GM18909 (cell line): ENCODE results near the gene NOP14.
"Not testable (repeated sequence)": the region's sequence is repeated elsewhere in the genome, so short reads cannot be mapped to it uniquely, and the experiment has no call there.

ENCODE experiments used
- ATAC-seq: cut with Tn5 transposase; IDR thresholded peaks from one replicate; pipeline ENCODE4 v1.9.1; 2021; ENCODE audit warnings: mild to moderate bottlenecking; ENCODE audit not compliant: unreplicated experiment, poor library complexity

The NOP14 gene

GRCh38 chr4:2918300-2918699 lies 44.9 kb downstream of the NOP14 start:
- not testable (repeated sequence) for ATAC-seq

- ATAC-seq, result not testable (repeated sequence)
These were observed 46.5 kb downstream of the NOP14 start for GRCh38 chr4:2916696-2917095.

- no peak for ATAC-seq
These were observed 47.4 kb downstream of the NOP14 start for GRCh38 chr4:2915789-2916188.

- no peak for ATAC-seq
These were observed 48.7 kb downstream of the NOP14 start for GRCh38 chr4:2914256-2915126.

GRCh38 chr4:2913168-2913567 lies 50.0 kb downstream of the NOP14 start:
- no peak for ATAC-seq

GRCh38 chr4:2911868-2912267 lies 51.3 kb downstream of the NOP14 start:
- ATAC-seq, result no peak

- no peak for ATAC-seq
These were observed 52.8 kb downstream of the NOP14 start for GRCh38 chr4:2910409-2910808.

- ATAC-seq, result no peak
These were observed 53.6 kb downstream of the NOP14 start for GRCh38 chr4:2909583-2909982.

- no peak for ATAC-seq
These were observed 54.5 kb downstream of the NOP14 start for GRCh38 chr4:2908686-2909085.

GRCh38 chr4:2907706-2908293 lies 55.4 kb downstream of the NOP14 start:
- no peak for ATAC-seq

- ATAC-seq, result no peak
These were observed 56.0 kb downstream of the NOP14 start for GRCh38 chr4:2907226-2907625.

GRCh38 chr4:2906218-2906617 lies 57.0 kb downstream of the NOP14 start:
- ATAC-seq, result no peak

- ATAC-seq, result no peak
These were observed 57.7 kb downstream of the NOP14 start for GRCh38 chr4:2905544-2905943.

GRCh38 chr4:2902126-2902525 lies 61.1 kb downstream of the NOP14 start:
- ATAC-seq, result no peak

- no peak for ATAC-seq
These were observed 62.0 kb downstream of the NOP14 start for GRCh38 chr4:2901186-2901585.

- no peak for ATAC-seq
These were observed 62.5 kb downstream of the NOP14 start for GRCh38 chr4:2900741-2901140.

- ATAC-seq, result no peak
These were observed 65.2 kb downstream of the NOP14 start for GRCh38 chr4:2898001-2898400.

GRCh38 chr4:2893772-2894171 lies 69.4 kb downstream of the NOP14 start:
- no peak for ATAC-seq

GRCh38 chr4:2891294-2891693 lies 71.9 kb downstream of the NOP14 start:
- no peak for ATAC-seq

- ATAC-seq, result no peak
These were observed 74.3 kb downstream of the NOP14 start for GRCh38 chr4:2888886-2889285.
